HG02885 (cell line): ENCODE results near the gene PKNOX2.

Source experiments
- ATAC-seq: cut with Tn5 transposase; IDR thresholded peaks from one replicate; pipeline ENCODE4 v1.9.1; 2021; ENCODE audit warnings: mild to moderate bottlenecking; ENCODE audit not compliant: unreplicated experiment, poor library complexity

The PKNOX2 gene

GRCh38 chr11:125164422-125165110 lies at the start of gene PKNOX2:
Gene PKNOX2 (plus strand): TSS chr11:125164751. CDS start chr11:125351306, 186,555 bp downstream.
- ATAC-seq, result peak; percentile 49

- ATAC-seq, result no peak
These were observed 47.1 kb upstream of the PKNOX2 start for GRCh38 chr11:125117429-125117828.

GRCh38 chr11:125123194-125123946 lies 41.2 kb upstream of the PKNOX2 start:
- no peak for ATAC-seq

GRCh38 chr11:125123947-125124617 lies 40.5 kb upstream of the PKNOX2 start:
- ATAC-seq, result peak; percentile 64

GRCh38 chr11:125124618-125124992 lies 39.9 kb upstream of the PKNOX2 start:
- ATAC-seq, result no peak

GRCh38 chr11:125128450-125128849 lies 36.1 kb upstream of the PKNOX2 start:
- ATAC-seq, result no peak

- ATAC-seq, result no peak
These were observed 35.1 kb upstream of the PKNOX2 start for GRCh38 chr11:125129316-125129993.

GRCh38 chr11:125132071-125132470 lies 32.5 kb upstream of the PKNOX2 start:
- no peak for ATAC-seq

GRCh38 chr11:125132596-125132995 lies 32.0 kb upstream of the PKNOX2 start:
- ATAC-seq, result no peak

DNA sequence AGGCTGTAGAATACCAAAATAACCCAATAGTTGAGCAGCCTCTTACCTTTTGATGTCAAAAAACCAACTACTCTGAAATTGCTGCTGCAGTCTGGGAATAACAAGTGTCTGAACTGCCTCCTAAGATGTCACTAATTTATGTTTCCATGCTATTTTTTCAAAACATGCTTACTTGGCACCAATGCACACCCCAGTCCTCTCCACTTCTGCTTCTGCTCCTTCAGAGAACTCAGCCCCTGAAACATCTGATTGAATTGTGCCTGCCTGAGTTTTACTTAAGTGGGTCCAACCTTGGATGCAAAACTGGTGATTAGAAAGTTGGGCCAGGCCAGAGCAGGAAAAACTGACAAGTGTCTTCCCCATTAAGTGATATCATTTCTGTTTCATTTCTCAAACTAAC lies 28.6 kb upstream of the PKNOX2 start:
- ATAC-seq, result no peak

GRCh38 chr11:125138966-125139365 lies 25.6 kb upstream of the PKNOX2 start:
- no peak for ATAC-seq

DNA sequence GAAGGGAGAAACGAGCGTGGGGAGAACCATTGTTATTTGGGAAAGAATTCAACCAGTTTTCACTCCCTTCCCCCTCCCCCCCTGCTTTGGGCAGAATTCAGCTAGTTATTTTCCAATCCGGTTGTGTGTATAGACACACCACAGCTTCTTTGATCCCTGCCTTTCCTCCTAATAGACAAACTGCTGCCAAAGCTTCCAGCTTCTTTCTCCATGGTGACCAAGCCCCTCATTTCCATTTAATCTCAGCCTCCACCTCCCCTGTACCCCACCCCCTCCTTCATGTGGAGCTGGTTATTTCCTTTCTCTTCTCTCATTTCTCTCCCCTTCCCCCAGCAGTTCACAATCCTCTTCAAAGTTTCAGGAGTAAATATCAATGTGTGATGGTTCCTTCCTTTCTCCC lies 24.8 kb upstream of the PKNOX2 start:
- no peak for ATAC-seq

GRCh38 chr11:125140233-125140632 lies 24.3 kb upstream of the PKNOX2 start:
- no peak for ATAC-seq

GRCh38 chr11:125141178-125141577 lies 23.4 kb upstream of the PKNOX2 start:
- no peak for ATAC-seq

GRCh38 chr11:125141686-125142535 lies 22.6 kb upstream of the PKNOX2 start:
- peak; percentile 69 for ATAC-seq

DNA sequence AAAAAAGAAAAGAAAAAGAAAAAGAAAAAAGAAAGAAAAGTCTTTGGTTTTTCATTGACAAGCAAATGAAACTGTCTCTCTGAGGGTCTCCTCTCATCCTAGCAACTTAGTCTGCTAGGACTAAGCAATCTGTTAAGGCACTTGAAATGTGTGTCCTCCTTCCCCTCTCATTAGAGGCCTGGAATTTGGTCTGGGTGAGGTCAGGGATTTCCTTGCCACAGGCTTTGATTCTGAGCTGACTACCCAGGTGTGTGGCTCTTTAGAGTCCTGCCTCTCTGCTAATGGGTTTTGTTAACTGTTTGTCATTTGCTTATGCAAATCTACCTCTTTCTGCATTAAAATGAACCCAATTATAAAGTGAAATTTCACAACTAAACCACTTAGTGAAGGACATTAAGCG lies 18.3 kb upstream of the PKNOX2 start:
- ATAC-seq, result no peak

DNA sequence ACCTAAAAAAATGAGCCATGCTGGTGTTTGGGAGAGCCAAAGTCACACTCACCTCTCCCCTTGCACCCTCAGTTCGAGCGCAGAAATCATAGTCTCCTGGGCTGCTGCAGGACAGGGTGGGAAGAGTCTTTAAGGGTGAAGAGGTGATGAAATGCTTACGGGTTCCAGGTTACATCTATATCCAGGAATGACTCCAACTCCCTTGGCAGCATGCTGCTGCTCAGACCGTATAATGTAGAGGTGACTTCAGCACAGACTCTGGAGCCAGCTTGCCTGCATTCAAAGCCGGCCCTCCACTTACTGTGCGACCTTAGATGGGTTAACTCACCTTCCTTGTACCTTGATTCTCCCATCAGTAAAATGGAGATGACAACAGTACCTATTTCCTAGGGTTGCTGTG lies 17.3 kb upstream of the PKNOX2 start:
- no peak for ATAC-seq

DNA sequence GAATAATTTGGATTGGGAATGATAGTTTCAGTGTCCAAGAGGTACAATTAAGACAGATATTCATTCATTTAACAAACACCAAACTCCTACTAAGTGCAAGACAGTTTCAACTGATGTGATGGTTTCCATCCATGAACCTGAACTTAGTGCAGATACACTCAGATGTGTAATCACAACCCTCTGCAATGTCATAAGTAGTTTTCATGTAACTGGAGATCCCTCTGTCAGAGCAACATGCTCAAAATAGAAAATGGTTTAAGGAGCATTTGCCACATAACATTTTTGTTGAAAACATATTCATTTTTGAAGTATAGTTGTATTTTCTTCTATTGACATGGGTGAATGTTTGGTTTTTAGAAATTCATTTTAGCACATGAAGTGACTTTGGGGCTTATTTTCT lies 16.5 kb upstream of the PKNOX2 start:
- no peak for ATAC-seq

GRCh38 chr11:125148743-125149142 lies 15.8 kb upstream of the PKNOX2 start:
- ATAC-seq, result no peak

- no peak for ATAC-seq
These were observed 10.7 kb upstream of the PKNOX2 start for GRCh38 chr11:125153837-125154236.
